CD4-positive, alpha-beta T cell treated with Interleukin-21 for 1 hour (primary cell): ENCODE measurements around the gene KLF16.
A peak's percentile ranks its signal among the peaks of the same experiment; 100 is the strongest.

ENCODE experiments used
- DNase-seq: peaks from one replicate; pipeline ENCODE4 v3.0.0-alpha.2; 2020

KLF16 gene

GRCh38 chr19:1818549-1819195, 44.7 kb downstream of the KLF16 start:
- DNase-seq = no peak

DNA sequence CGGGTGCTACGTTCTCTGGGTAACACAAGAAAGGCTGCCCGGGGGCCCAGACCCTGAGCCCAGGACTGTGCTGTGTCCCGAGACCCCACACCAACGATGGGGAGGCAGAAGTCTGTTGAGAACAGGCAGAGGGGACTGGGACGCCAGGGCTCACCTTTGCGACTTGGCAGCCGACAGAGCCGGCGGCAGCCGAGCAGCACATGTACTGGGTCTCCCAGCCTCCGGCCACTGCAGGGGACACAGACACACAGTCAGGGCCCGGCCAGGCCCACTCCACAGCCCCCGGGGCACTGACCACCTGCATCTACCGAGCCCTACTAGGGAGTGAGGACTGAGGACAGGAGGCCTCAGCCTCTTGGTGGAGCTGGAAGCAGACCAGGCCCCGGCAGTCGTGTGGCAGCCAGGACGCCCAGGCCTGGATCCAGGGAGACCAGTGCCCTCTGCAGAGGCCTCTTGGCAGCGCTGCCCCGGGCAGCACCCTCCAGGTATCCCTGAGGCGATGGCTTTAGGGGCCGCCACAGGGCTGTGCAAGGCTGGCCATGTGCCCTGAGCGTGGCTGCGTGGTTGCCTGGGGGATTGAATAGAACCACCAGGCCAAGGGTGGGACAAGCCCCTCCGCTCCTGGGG, 45.7 kb downstream of the KLF16 start:
- DNase-seq = no peak

DNA sequence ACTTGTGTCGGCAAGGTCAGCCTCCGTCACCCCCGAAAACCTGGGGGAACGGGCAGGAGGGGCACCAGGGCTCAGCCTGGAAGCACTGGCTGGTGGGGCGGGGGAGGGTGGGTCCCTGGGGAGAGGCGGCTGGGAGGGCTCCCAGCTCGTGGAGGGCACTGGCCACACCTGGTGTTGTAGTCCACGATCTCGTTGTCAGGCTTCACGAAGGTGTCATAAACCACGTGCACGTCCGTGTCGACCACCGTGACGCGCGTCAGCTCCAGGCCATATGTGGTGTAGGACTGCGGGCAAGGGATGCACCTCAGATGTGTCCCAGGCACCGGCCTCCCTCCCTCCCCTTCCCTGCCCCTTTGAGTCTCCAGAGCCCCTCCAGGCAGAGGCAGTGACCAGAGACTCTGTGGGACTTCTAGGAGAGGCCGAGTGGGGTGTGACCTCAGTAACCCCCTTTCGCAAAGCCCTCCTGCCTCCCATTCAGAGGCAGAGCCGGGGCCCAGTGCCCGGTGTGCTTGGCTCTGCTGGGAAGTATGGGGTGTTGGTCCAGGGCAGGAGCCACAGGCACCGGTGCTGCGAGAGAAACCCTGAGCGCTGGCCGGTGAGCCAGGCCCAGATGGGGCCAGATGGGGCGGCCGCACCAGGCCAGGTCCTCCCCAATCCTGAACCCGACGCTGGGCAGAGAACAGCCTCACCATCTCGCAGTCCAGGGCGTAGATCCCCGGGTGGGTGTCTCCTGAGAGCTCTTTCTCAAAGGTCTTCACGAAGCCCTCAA, 46.7 kb downstream of the KLF16 start:
- no peak for DNase-seq

GRCh38 chr19:1815605-1816529, 47.5 kb downstream of the KLF16 start:
- DNase-seq = no peak

DNA sequence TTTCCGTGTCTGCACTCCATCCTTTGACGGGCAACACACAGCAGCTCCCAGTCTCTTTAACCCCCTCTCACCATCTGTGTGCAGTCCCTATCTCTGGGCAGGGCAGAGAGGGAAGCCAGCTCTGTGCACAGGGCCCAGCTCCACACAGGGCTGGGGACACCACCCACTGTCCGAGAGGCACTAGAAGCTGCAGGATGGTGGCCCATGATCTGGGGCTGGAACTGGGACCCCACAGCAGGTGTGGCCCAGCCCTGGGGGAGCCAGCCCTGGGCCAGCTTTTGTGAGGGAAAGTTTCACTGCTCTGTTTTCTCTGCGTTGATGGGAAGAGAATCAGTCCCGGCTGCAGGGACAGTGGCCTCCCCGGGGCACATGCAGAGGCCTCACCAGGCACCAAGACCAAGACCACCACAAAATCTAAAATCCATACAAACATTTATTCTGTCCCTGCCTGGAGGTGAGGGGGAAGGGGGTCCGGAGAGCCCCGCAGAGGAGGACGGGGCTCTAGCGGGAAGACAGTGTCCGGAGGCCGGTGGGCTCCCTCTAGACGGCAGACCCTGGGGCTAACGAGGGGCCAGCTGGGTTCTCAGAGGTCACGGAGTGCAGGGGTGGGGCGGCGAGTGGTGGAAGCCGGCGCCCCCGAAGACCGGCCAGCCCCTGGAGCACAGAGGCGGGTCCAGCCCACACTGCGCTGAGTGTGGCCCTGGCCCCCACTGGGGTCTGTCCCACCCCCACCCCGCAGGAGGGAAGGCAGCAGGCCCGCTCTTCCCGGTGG, 48.4 kb downstream of the KLF16 start:
- DNase-seq = no peak

- DNase-seq = no peak
Measured at GRCh38 chr19:1814391-1814790, 49.0 kb downstream of the KLF16 start.

- no peak for DNase-seq
Measured at GRCh38 chr19:1813192-1814182, 49.9 kb downstream of the KLF16 start.

DNA sequence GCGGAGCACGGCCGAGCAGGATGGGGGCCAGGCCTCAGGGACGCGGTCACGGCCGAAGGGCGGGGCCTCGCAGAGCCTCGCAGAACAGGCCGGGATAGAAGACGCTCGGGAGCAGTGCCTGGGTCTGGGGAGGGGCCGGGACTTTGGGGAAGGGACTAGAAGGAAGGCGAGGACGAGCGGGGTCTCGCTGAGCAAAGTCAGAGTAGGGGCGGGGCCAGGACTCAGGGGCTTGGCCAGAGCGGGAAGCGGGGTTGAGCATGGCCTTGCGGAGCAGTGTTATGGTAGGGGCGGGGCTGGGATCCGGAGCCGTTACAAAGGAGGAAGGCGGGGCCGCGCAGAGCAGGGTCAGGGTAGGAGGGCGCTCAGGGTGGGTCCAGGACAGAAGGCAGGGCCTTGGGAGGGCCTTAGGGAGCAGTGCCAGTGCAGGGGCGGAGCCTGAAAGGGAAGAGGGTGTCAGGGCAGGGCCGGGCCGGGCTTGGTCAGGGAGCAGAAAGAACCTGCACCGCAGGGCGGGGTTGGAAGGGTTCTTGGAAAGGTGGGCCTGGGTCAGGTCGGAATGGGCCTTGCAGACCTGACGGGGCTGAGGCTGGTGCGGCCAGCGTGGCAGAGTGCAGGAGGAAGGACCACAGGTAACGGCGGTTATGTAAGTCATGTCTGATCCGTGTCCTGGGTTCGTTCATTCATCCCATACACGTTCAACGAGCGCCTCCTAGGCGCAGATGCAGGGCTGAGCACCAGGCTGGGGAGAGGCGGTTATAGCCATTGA, 50.8 kb downstream of the KLF16 start:
- peak; percentile 93 for DNase-seq

DNA sequence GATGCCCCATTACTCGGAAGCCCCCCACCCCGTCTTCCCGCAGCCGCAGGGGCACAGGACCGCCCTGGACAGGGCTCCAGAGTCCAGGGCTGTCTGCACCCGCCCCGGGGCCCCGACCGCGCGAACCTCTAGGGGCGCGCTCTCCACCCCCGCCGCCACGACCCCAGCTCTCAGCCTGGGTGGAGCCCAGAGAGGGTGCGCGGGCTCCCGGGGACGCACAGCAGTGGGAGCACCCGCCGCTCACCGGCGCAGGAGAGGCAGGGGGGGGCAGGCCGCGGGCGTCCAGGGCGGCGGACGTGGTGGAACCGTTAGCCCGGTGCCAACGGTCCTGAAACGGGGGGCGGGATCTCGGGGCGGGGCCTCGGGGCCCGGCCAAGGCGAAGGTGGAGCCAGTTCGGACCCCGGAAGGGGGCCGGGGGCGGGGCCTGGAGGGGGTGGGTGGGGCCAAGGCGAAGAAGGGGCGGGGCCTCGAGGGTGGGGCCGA, 51.4 kb downstream of the KLF16 start, which contains the start of gene ATP8B3:
Gene ATP8B3 (minus strand): TSS at position 335 of the 484 bp plus-strand sequence. CDS start 540 bp downstream, outside the sequence.
- peak; percentile 88 for DNase-seq

- peak; percentile 25 for DNase-seq
Measured at GRCh38 chr19:1811472-1811894, 51.9 kb downstream of the KLF16 start.

DNA sequence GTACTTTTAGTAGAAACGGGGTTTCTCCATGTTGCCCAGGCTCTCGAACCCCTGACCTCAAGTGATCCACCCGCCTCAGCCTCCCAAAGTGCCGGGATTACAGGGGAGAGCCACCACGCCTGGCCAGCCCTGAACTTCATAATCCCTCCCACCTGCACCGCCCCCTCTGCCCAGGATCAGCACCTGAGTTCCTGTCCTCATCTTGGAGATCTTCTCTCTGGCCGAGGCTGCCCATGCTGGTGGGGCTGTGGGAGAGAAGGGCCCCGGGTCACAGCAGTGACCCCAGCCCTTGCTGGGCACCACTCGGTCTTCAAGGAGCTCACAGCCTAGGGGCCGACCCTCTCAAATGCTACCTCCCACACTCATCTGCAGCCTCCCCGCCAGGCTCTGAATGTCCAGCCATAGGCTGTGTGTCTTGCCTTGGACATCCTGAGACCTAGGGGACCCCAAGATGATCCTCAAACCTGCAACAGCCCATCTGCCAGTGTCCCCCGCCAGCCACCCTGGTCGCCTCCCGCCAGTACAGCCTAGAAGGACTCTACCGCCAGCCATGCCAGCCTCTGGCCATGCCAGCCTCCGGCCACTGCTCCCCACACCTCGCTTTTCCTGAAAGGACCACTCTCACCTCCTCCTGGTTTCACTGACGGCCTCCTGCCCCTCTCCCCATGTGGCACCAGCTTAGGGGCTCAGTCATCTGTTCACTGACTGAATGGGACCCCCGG, 52.8 kb downstream of the KLF16 start:
- no peak for DNase-seq

- no peak for DNase-seq
Measured at GRCh38 chr19:1809678-1810077, 53.7 kb downstream of the KLF16 start.

GRCh38 chr19:1808395-1808731, 55.0 kb downstream of the KLF16 start:
- no peak for DNase-seq

DNA sequence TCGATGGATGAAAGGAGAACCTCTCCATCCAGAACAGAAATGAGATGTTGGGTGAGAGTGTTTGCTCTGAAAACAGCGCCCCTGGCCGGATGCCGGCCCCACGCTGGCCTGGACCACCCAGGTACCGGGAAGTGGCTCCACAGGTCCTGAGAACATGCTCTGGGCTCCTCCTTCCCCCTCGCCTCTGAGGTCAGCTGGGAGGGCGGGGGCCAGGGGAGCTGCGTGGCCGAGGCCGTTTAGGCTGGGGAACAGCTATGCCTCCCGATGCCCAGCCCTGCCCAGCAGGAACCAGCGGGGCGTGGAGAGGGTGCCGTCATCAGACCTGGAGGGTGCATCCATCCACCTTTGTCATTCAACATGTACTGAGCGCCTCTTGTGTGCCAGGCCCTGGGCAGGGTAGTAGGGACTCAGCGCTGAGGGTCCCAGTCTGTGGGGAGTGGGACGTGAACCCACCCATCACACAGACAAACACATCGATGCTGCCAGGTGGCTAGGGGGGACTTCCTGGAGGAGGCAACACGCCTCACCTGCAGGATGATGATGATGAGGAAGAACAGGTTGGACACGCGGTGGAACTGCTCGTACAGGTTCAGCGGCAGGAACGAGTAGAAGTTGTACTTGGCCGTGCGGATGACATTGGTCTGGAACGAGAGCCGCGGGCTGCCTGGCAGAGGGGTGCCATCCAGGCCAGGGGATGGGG, 55.5 kb downstream of the KLF16 start:
- DNase-seq = no peak

GRCh38 chr19:1807030-1807694, 56.2 kb downstream of the KLF16 start:
- DNase-seq = no peak

GRCh38 chr19:1806184-1807029, 57.0 kb downstream of the KLF16 start:
- no peak for DNase-seq
